DMS79 (cell line): ENCODE results near the gene SHCBP1.
A peak's percentile ranks its signal among the peaks of the same experiment; 100 is the strongest.

ENCODE experiments used
- DNase-seq: peaks from one replicate; lab custom pipeline; 2025; lab: John Stamatoyannopoulos, UW

The SHCBP1 gene

GRCh38 chr16:46614006-46614405, 7.2 kb downstream of the SHCBP1 start:
- DNase-seq, result no peak

- DNase-seq, result no peak
Measured at GRCh38 chr16:46613352-46613751, 7.8 kb downstream of the SHCBP1 start.

- DNase-seq, result no peak
Measured at GRCh38 chr16:46612121-46612520, 9.1 kb downstream of the SHCBP1 start.

GRCh38 chr16:46607529-46607928, 13.7 kb downstream of the SHCBP1 start:
- DNase-seq, result no peak

- no peak for DNase-seq
Measured at GRCh38 chr16:46606231-46606630, 14.9 kb downstream of the SHCBP1 start.

- no peak for DNase-seq
Measured at GRCh38 chr16:46591257-46591656, 29.9 kb downstream of the SHCBP1 start.

GRCh38 chr16:46586011-46586577, 35.1 kb downstream of the SHCBP1 start:
- DNase-seq, result no peak

- no peak for DNase-seq
Measured at GRCh38 chr16:46583036-46583435, 38.1 kb downstream of the SHCBP1 start.

- no peak for DNase-seq
Measured at GRCh38 chr16:46582313-46582712, 38.9 kb downstream of the SHCBP1 start.

GRCh38 chr16:46577988-46578579, 43.1 kb downstream of the SHCBP1 start:
- no peak for DNase-seq

GRCh38 chr16:46573834-46574159, 47.4 kb downstream of the SHCBP1 start:
- DNase-seq, result no peak

- DNase-seq, result no peak
Measured at GRCh38 chr16:46573008-46573833, 48.0 kb downstream of the SHCBP1 start.

GRCh38 chr16:46569231-46569735, 51.9 kb downstream of the SHCBP1 start:
- DNase-seq, result no peak

- DNase-seq, result no peak
Measured at GRCh38 chr16:46568472-46569230, 52.5 kb downstream of the SHCBP1 start.

- no peak for DNase-seq
Measured at GRCh38 chr16:46562979-46563378, 58.2 kb downstream of the SHCBP1 start.

- DNase-seq, result no peak
Measured at GRCh38 chr16:46558018-46558417, 63.2 kb downstream of the SHCBP1 start.

- no peak for DNase-seq
Measured at GRCh38 chr16:46555951-46556350, 65.2 kb downstream of the SHCBP1 start.

- peak; percentile 2 for DNase-seq
Measured at GRCh38 chr16:46554435-46554834, 66.7 kb downstream of the SHCBP1 start.

- DNase-seq, result no peak
Measured at GRCh38 chr16:46549477-46549876, 71.7 kb downstream of the SHCBP1 start.
